NB4 (cell line): ENCODE results near the gene SCYGR4.

Experiments used
- DNase-seq: peaks from one replicate; pipeline ENCODE4 v3.0.0; 2010; ENCODE audit warnings: low read depth
- H3K4me3 ChIP-seq: one replicate; pipeline ENCODE4 v1.5.1; 2011; ENCODE audit warnings: mild to moderate bottlenecking, low read depth, low read length, moderate library complexity
- CTCF ChIP-seq: IDR thresholded peaks from one replicate; pipeline ENCODE4 v1.5.1; 2012; ENCODE audit warnings: low read depth, low read length
- MYC ChIP-seq: IDR thresholded peaks from 2 replicates; pipeline ENCODE4 v1.6.1; 2011; ENCODE audit warnings: low read depth, low read length
- POLR2A ChIP-seq: IDR thresholded peaks from 2 replicates; pipeline ENCODE4 v1.6.1; 2011; ENCODE audit warnings: mild to moderate bottlenecking; ENCODE audit not compliant: insufficient read length; ENCODE audit errors: extremely low read depth
- TF ChIP-seq, protein P1 (sequence below): IDR thresholded peaks from 2 replicates; pipeline ENCODE4 v1.6.1; 2011; ENCODE audit warnings: low read depth, low read length

Gene SCYGR4

GRCh38 chr2:227653419-227653818 is 36.1 kb downstream of the SCYGR4 start:
- TF ChIP-seq, protein P1, sequence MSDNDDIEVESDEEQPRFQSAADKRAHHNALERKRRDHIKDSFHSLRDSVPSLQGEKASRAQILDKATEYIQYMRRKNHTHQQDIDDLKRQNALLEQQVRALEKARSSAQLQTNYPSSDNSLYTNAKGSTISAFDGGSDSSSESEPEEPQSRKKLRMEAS, result no peak
- TF ChIP-seq POLR2A (no peak), MYC (no peak), CTCF (no peak)
- no peak for DNase-seq
- no peak overlapping the region for H3K4me3 ChIP-seq

GRCh38 chr2:227654426-227654825 is 37.1 kb downstream of the SCYGR4 start:
- TF ChIP-seq CTCF, result no peak
- no peak for TF ChIP-seq MYC
- TF ChIP-seq, protein P1, result no peak
- no peak for TF ChIP-seq POLR2A
- DNase-seq, result no peak
- no peak overlapping the region for H3K4me3 ChIP-seq

- no peak overlapping the region for H3K4me3 ChIP-seq
- TF ChIP-seq, protein P1, result no peak
- TF ChIP-seq POLR2A (no peak), MYC (no peak), CTCF (no peak)
- DNase-seq, result peak; percentile 63
Measured at GRCh38 chr2:227655454-227655853, 38.2 kb downstream of the SCYGR4 start.

DNA sequence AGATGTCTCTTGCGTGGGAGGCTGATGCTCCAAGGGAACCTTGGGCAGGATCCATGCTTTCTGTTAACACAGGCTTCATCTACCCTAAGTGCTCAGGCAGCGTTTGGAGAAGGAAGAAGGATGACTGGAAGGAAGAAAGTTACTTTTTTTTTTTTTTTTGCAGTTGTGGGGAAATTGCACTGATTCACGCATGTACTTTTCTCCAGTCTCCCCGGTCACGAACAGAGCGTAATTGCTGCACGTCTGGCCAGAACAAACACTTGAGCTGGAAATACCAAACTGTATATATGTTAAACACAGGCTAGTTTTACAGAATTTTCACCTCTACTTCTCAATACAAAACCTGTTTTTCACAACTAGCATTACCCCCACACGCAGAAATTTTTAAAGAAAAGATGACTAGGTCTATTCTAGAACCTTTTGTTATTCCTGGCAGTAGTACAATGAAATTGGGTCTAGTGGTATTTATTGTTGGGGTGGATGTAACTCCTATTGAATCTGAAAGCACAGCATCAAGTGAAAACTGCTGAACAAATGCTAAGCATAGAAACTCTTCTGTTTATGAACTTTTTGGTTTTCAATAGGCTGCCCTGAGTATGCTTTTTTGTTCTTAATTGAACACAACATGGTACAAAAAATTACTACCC is 40.0 kb downstream of the SCYGR4 start:
- no peak overlapping the region for H3K4me3 ChIP-seq
- TF ChIP-seq MYC (no peak), CTCF (no peak)
- DNase-seq, result no peak

DNA sequence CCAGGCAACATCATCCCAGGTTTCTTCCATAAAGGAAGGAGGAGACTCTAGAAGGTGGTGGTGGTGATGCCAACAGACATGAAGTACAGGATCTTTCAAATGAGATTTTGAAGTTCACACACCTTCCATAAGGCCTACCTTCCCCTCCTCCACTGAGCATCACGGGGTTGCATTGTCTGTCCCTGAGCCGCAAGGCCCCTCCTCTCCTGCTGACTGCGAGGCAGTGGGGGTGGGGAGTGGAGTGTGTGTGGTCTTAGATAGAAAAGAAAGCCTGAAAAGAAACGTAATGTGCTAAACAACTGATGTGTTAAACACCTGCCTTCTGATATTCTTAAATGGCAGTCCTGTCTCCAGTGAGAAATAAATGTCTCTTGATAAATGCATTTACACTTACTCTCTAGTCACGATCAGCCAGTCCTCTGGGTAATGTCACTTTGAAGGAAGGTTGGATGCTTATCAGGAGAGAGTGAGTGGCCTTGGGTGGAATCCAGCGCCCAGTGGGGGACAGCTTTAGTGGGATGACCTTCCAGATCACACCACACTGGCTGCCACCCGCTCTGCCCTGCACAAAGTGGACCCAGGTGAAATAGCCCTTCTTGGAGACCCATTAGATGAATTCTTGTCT is 43.8 kb downstream of the SCYGR4 start:
- no peak for DNase-seq
- TF ChIP-seq, protein P1, result no peak
- TF ChIP-seq MYC (no peak), POLR2A (no peak), CTCF (no peak)
- no peak overlapping the region for H3K4me3 ChIP-seq
